ENCODE results near the gene HTR3D. TPM values are rescaled to one million over a fixed set of nuclear protein-coding genes. Genes with fewer than 3 reads are reported as not detected.

HTR3D gene
- total RNA-seq, 1 experiment from 2014 or later = not detected

- no peaks in the 10 kb centered on the region; the same call in 1 of the 2 replicates for H3K27me3 Mint-ChIP-seq (ENCODE audit: low read depth)
- H3K9me3 Mint-ChIP-seq = peaks cover 17% of the 10 kb centered on the region
- ChIA-PET POLR2A (no interaction called here), CTCF (no interaction called here)
- TF ChIP-seq ZNF232 (CRISPR knock-in tag; IDR thresholded peaks at IDR 0.05) = no peak
- no peak for TF ChIP-seq ATF2 (CRISPR knock-in tag; IDR thresholded peaks at IDR 0.05; ENCODE audit: borderline replicate concordance, low read depth)
- TF ChIP-seq MXD4 (CRISPR knock-in tag; IDR thresholded peaks at IDR 0.05; ENCODE audit: borderline replicate concordance) = no peak
- no peak for TF ChIP-seq ELF4 (CRISPR knock-in tag; IDR thresholded peaks at IDR 0.05; ENCODE audit: low read depth)
- no peak for TF ChIP-seq IRF1 (CRISPR knock-in tag; IDR thresholded peaks at IDR 0.05)
- DNase-seq (ENCODE audit: low spot score) = no peak
- ATAC-seq = no peak
- H3K36me3 Mint-ChIP-seq = peaks cover 8% of the 10 kb centered on the region
- H3K27ac Mint-ChIP-seq = no peak overlapping the region
- H3K4me3 Mint-ChIP-seq = no peak overlapping the region
- peaks cover 9% of the 10 kb centered on the region for H3K4me1 Mint-ChIP-seq
Observed at GRCh38 chr3:184073621-184074020, 42.1 kb downstream of the HTR3D start.

- ATAC-seq (no peak), DNase-seq (ENCODE audit: low spot score) (no peak)
- POLR2A ChIA-PET = no interaction called here
- Mint-ChIP-seq H3K27me3 (ENCODE audit: low read depth) (no peaks in the 10 kb centered on the region), H3K4me3 (no peak overlapping the region), H3K4me1 (peaks cover 9% of the 10 kb centered on the region), H3K36me3 (peaks cover 6% of the 10 kb centered on the region), H3K9me3 (peaks cover 15% of the 10 kb centered on the region), H3K27ac (no peak overlapping the region)
- no peak for TF ChIP-seq STAT6 (CRISPR knock-in tag; conservative IDR thresholded peaks at IDR 0.05; ENCODE audit: low read depth)
- TF ChIP-seq ESRRA (CRISPR knock-in tag; IDR thresholded peaks at IDR 0.05; ENCODE audit: borderline replicate concordance) = no peak
- TF ChIP-seq HMGA2 (CRISPR knock-in tag; IDR thresholded peaks at IDR 0.05) = no peak
- TF ChIP-seq ZMAT4 (CRISPR knock-in tag; IDR thresholded peaks at IDR 0.05) = no peak
- no peak for TF ChIP-seq E2F5 (CRISPR knock-in tag; IDR thresholded peaks at IDR 0.05)
- no peak for TF ChIP-seq IRF1 (CRISPR knock-in tag; IDR thresholded peaks at IDR 0.05)
- no peak for TF ChIP-seq ATF1 (CRISPR knock-in tag; IDR thresholded peaks at IDR 0.05)
- no peak for TF ChIP-seq MYBL2 (CRISPR knock-in tag; IDR thresholded peaks at IDR 0.05)
- TF ChIP-seq FOXJ3 (CRISPR knock-in tag; IDR thresholded peaks at IDR 0.05; ENCODE audit: borderline replicate concordance) = no peak
- TF ChIP-seq ARID4B (CRISPR knock-in tag; IDR thresholded peaks at IDR 0.05; ENCODE audit: borderline replicate concordance) = no peak
- TF ChIP-seq SOX15 (CRISPR knock-in tag; IDR thresholded peaks at IDR 0.05) = no peak
- TF ChIP-seq MAX (CRISPR knock-in tag; IDR thresholded peaks at IDR 0.05) = no peak
- no peak for TF ChIP-seq CBFB (CRISPR knock-in tag; IDR thresholded peaks at IDR 0.05; ENCODE audit: low read depth)
- CTCF ChIA-PET = no interaction called here
Observed at GRCh38 chr3:184075901-184076300, 44.4 kb downstream of the HTR3D start.

Measured in WTC11 (cell line).